Epithelial cell of esophagus (primary cell): Measurements from ENCODE around the gene BRD2.
A peak's percentile ranks its signal among the peaks of the same experiment; 100 is the strongest.

ENCODE experiments used
- DNase-seq: peaks from one replicate; pipeline ENCODE4 v3.0.0; 2010; ENCODE audit warnings: low read depth
- H3K4me3 ChIP-seq: 2 replicates; pipeline ENCODE4 v1.5.1; 2011; ENCODE audit warnings: mild to moderate bottlenecking, low read length, control low read depth
- CTCF ChIP-seq: IDR thresholded peaks from 2 replicates; pipeline ENCODE4 v1.5.1; 2011; ENCODE audit warnings: low read depth, mild to moderate bottlenecking, low read length, control low read depth, inconsistent platforms; ENCODE audit not compliant: insufficient read depth; ENCODE audit errors: missing control alignments

The BRD2 gene

DNA sequence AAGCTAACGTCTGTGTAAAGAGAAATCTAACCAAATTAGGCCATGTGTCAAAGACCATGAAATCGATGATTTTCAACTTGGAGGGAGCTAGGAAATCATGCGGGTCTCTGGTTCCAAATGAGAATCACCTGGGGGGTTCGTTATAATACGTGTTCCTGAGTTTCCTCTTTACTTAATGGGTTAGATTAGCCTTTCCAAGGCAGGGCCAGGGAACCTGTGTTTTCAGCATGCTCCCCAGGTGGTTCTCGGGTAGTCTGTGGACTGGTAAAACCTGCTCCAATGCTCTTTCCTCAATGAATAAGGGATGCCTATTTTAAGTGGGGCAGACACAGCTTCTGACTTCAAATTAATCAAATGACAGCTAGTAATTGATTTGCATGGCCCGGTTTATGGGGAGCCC is 42.0 kb downstream of the BRD2 start:
- no peak for TF ChIP-seq CTCF
- no peak overlapping the region for H3K4me3 ChIP-seq
- DNase-seq, result no peak

- DNase-seq, result no peak
Observed at GRCh38 chr6:33013608-33014007, 45.2 kb downstream of the BRD2 start.

GRCh38 chr6:33014841-33015634 is 46.6 kb downstream of the BRD2 start:
- peak; percentile 84 for DNase-seq
- peak; percentile 69 for TF ChIP-seq CTCF
- no peak overlapping the region for H3K4me3 ChIP-seq

More at GRCh38 chr6:33013608-33014007, 45.2 kb downstream of the BRD2 start:
- no peak for TF ChIP-seq CTCF
- H3K4me3 ChIP-seq, result no peak overlapping the region

- no peak overlapping the region for H3K4me3 ChIP-seq
- no peak for TF ChIP-seq CTCF
Observed at GRCh38 chr6:33015798-33016197, 47.4 kb downstream of the BRD2 start.

GRCh38 chr6:33017018-33017417 is 48.6 kb downstream of the BRD2 start:
- no peak overlapping the region for H3K4me3 ChIP-seq
- no peak for TF ChIP-seq CTCF
- DNase-seq, result no peak

More at GRCh38 chr6:33015798-33016197, 47.4 kb downstream of the BRD2 start:
- no peak for DNase-seq

- no peak for TF ChIP-seq CTCF
- H3K4me3 ChIP-seq, result no peak overlapping the region
- no peak for DNase-seq
Observed at GRCh38 chr6:33017694-33018353, 49.4 kb downstream of the BRD2 start.
